HG02970 (cell line): Measurements from ENCODE around the gene BPIFA3.

ENCODE experiments used
- ATAC-seq: cut with Tn5 transposase; IDR thresholded peaks from one replicate; pipeline ENCODE4 v1.9.1; 2021; ENCODE audit warnings: mild to moderate bottlenecking, moderate library complexity, moderate number of reproducible peaks; ENCODE audit not compliant: unreplicated experiment, low FRiP score

The BPIFA3 gene

DNA sequence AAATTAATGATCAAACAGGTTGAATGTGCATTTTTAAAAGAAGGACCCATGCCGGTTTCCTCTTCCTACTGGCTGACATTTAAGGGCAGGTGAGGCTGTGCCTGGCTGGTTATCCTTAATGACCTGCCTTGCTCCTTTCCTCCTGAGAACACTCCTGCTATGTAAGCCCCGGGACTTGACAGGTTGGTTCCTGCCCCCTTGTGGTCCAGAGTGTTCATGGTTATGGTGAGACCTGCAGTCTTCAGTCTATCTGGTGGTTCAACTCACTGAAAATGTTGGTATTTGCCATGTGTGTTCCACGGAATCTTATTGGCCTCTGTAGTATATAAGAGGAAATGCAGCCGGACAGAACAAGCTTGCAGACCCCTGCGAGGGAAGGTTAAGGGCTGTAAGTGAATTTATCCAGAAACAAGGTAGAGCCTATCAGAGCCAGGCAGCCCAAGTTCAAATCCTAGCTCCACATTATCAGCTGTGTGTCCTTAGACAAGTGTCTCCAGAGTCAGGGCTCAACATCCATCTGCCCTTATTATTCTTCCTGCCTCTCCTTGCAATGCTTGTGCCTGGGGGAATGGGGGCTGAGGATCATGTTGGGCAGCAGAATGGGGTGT, 5.2 kb upstream of the BPIFA3 start:
- no peak for ATAC-seq

DNA sequence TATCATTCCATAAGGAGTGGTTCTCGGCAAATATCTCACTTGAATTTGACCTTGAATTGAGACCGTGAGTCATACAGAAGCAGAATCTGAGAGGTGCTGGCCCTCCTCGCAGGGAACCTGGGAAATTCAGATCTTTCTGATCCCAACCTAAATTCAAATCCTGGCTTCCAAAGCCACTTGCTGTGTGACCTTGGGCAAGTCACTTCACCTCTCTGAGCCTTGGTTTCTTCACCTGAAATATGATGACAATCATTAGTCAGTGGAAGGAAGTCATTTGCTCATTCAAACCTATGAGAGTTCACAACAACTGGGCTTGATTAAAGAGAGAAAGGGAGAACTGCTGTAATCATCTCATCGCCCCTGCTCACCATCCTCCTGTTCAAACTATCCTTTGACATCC, 7.2 kb downstream of the BPIFA3 start:
- ATAC-seq: no peak

DNA sequence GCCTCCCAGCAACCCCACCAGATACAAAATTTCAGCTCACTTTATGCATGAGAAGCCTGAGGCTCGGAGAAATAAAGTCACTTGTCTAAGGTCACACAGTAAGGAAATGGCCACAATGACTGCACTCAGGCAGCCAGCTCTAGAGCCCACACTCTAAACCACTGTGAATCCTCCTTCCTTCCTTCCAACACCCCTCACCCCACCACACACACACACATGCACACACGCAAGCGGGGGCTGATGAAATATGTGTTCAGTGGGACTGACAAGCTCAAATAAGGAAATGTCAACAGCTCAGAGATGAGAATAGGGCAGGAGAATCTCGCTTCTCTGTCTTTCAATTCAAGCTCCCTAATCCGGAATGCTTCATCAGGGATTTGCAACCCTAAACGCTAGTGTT, 12.7 kb downstream of the BPIFA3 start:
- ATAC-seq: no peak

DNA sequence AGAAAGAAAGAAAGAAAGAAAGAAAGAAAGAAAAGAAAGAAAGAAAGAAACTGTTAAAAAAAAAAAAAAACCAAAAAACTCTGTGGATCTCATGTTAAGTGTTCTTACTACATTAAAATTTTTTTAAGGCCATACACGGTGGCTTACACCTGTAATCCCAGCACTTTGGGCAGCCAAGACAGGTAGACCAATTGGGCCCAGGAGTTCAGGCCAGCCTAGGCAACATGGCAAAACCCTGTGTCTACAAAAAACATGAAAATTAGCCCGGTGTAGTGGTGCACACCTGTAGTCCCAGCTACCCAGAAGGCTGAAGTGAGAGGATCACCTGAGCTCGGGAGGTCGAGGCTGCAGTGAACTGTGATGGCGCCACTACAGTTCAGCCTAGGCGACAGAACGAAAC, 14.1 kb downstream of the BPIFA3 start:
- no peak for ATAC-seq

DNA sequence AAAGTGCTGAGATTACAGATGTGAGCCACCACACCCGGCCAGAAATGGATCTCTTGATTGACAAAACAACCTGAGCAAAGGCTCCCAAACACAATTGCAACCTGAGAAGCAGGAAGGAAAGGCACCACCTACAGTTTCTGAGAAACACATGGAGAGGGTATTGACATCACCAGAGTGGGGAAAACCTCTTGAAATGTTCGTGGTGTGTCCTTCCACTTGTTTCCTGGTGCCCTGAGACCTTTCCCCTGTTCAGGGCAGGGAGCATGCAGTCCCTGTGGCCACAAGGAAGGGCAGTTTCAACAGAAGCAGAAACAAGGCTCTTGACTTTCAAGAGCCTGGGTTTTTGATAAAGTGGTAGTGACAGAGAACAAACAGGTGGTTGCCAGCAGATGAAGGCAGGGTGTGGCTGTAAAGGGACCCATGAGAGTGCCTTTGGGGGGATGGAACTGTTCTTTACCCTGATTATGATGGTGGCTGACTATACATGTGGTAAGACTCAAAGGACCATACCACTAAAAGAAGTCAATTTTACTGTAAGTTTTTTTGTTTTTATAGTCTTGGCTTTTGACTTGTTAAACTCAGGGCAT, 15.4 kb downstream of the BPIFA3 start:
- ATAC-seq: no peak

DNA sequence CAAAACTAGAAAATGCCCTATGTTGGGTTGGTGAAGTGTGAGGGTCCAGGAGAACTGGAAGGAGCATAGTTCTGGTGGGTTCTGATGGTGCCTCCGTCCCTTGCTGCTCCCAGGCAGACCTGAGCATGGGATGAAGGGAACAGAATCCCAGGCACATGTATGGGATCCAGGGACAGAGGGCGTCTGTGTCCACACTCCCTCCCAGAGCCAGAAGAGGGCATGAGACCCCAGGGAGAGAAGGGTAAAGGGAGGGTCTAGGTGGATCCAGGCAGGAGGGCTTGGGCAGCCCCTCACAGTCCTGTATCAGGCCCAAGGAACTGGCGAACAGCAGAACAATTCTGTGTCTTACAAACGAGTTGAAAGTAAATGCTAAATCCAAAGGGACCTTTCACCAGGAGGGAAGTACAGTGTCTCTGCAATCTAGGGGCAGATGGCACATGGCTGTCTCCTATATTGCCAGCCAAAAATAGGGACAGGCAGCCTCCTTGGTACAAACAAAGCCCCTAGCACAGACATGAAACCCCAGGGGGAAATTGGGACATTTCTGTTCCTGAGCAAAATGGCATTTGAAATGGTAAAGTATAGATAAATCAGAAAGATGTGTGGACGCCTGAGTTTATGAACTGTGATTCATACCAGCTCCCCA, 16.1 kb downstream of the BPIFA3 start:
- no peak for ATAC-seq

DNA sequence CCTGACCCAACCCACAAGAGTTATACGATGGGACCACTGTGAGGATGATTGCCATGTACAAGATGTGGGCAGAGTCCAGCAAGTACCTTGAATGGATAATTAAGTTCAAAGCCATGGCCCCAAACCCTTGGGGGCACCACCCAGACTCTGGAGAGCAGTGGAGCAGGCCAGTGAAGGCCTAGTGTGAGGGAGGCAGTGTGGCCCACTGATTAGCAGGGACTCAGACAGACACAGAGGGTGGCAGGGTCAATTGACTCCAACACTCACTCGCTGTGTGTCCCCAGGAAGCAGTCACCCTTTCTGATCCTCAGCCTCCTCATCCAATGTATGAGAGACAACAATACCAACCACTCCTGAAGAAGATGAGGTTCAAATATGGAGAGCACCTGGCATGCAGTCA, 16.9 kb downstream of the BPIFA3 start:
- no peak for ATAC-seq

DNA sequence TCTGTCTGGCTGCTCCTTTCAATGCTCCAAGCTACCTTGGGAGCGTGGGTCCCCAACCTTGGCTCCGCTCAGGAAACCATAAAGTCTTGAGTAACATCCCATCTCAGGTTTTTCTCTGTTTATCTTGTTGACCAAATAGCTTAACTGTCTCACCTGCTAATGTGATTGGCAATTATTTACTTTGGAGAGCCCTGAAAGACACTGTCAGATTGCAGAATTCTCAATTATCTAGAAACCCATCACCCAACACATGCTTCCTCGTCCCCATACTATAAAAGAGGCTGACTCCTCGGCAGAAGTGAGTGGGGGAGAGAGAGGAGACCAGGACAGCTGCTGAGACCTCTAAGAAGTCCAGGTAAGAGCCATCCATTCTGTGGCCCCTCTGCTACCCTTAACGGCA, 18.5 kb downstream of the BPIFA3 start, which contains the start of gene BPIFA1:
BPIFA1 (plus strand) TSS at position 301 of the 400 bp plus-strand sequence. CDS start 1,716 bp downstream, outside the sequence.
- no peak for ATAC-seq

DNA sequence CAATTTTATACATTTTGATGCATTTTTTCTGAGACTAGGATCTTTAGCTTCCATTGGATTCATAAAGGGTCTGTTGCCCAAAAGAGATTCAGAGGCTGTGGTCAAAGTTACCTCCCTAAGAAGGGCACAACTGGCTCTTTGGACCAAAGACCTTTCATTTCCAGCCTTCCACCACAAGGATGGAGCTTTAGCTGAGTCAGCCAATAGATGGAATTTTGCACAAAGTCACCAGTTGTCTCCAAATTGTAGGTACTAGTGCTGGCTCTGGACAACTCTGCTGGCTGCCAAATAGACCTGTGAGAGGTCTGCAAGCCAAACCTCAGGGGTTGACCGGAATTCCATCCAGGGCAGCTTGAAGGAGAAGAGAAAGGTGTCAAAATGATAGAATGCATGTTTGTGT, 19.2 kb downstream of the BPIFA3 start:
- no peak for ATAC-seq

DNA sequence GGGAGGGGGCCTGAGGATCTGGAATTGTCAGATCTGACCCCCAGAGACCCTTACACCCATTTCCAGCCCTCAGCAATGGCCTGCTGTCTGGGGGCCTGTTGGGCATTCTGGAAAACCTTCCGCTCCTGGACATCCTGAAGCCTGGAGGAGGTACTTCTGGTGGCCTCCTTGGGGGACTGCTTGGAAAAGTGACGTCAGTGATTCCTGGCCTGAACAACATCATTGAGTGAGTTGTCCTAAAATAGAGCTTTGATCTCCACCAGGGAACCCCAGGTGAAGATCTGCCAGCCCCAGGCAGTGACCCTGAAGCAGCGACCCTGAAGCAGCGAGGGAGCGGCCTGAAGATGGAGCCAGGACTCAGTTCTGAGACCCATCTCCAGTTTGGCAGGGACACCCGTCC, 20.8 kb downstream of the BPIFA3 start:
- ATAC-seq: no peak

DNA sequence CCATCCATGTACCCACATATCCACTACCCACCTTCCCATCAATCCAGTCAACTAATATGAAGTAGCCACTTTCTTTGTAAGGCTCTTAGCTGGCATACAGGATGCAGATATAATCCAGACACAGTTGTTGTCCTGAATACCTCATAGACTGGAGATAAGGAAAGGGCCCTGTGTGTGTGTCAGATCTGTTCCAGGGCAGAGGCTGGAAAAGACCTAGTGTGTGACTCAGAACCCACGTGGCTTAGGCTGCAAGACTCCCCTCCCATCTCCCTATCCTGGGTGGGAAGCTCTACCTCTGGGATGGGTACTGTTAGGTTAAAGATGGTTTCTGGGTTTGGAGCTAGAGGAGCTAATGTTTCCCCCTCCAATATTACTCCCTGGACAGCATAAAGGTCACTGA, 22.3 kb downstream of the BPIFA3 start:
- ATAC-seq: no peak

DNA sequence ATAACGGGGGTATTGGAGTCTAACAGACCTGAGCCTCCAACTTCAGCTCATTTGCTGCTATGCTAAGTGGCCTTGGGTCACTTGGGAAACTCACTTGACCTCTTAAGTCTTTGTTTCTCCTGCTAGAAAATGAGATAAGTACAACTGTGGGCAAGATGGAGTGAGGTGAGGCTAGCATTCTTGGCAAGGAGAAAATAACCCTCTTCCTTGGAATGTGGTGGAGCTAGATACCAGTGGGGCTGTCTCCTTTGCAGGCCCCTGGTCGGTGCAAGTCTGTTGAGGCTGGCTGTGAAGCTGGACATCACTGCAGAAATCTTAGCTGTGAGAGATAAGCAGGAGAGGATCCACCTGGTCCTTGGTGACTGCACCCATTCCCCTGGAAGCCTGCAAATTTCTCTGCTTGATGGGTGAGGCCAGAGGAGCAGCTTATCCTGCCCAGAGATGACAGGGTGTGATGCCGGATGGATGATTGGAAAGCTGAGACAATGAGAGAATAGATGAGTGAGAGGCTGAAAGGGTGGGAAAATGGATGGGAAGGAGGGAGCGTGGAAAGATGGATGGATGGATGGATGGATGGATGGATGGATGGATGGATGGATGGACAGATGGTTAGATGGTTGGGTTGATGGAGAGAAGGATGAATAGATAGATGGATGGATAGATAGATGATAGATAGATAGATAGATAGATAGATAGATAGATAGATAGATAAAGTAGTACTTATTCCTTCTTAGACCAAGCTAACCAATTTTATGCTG, 23.0 kb downstream of the BPIFA3 start:
- ATAC-seq: no peak

DNA sequence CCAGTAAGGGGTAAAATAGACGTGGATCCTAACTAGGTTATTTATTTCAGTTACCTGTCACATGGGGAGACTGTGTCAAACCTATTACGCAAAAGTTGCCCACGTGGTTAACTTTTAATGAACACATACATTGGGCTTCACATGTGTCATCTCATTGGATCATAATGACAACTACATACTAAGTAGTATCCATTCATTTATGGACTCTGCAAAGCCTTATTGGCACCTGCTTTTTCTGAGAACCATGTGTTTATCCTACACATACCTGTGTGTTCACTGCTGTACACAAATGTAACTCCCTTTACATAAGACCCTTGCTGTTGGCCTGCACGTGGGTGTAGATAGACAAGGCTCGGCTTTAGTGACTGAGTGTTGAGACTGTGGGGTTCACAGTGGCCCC, 23.8 kb downstream of the BPIFA3 start:
- ATAC-seq: no peak

DNA sequence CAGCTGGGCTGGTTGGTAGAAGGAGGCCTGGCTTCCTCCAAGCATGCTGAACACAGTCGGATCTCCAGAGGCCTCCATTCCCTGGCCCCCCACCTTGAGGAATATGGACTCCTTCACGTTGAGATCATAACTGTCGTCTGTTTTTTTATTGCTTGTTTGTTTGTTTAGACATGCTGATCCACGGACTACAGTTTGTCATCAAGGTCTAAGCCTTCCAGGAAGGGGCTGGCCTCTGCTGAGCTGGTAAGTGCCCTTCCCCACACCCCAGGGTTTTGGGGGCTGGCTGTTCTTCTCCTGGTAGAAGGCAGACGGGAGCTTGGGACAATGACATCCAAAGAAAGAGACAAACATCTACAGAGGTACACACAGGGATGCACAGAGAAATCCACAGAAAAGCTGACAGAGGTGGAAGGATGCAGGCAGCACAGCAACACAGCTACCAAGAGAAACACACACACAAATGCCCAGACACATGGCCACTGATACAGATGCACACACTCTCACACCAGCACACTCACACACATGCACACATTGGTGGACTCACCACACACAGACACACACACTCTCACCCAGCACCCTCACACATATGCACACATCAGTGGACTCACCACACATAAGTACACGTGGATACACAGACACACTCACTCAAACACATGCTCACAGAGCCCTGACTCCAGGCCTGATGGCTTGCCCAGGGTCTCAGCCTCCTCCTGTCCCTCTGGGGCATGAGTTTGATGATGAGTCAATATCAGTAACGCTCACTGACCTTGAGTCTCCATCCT, 25.4 kb downstream of the BPIFA3 start:
- no peak for ATAC-seq

DNA sequence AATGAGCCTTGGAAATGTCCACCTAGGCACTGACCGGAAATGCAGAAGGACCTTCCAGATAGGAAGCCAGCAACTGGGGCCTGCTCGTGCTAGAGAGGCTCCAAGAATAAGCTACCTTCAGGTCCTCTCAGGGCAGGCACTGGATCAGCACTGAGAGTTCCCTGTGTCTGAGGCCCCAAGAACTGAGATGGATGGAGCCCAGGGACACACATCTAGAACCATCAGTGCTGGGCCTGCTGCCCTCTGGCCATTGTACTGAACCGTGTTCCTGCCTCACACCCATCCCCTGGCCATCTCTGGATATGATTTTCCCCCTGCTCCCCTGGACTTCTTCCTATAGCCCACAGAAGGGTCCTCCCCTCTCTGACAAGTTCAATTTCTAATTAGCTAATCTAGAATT, 28.9 kb downstream of the BPIFA3 start:
- no peak for ATAC-seq

DNA sequence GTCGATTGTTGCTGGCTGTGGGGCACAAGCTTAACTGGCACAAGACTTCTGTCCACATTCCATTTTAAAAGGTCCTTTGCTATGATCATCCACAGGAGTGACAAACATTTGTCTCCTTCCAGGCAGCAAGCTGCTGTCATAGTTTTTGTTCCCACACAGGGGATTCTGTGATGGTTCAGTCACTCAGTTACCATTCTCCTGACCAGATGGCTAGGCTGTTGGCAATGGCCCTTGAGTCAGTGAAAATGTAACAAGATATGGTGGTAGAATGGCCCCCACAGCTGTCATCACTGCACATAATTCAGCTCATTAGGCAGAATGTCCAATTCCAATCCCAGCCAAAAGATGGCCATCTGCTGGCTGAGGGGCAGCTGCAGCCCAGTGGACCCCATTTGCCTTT, 32.3 kb downstream of the BPIFA3 start:
- ATAC-seq: no peak

DNA sequence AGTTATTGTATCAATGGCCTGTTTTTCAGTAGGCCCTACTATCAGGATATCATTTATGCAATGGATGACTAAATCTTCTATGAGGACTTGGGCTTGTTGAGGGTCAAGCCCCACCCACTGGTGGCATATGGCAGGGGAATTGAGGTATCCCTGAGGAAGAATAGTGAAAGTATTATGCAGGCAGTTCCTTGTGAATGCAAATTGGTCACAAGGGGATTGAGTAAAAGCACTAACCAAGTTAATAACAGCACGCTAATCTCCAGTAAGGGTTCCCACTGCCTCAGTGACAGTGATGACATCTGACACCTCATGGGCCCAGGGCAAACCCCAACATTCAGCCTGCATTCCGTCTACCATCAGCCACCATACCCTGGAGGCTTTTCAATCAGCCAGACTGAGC, 33.5 kb downstream of the BPIFA3 start:
- ATAC-seq: no peak

DNA sequence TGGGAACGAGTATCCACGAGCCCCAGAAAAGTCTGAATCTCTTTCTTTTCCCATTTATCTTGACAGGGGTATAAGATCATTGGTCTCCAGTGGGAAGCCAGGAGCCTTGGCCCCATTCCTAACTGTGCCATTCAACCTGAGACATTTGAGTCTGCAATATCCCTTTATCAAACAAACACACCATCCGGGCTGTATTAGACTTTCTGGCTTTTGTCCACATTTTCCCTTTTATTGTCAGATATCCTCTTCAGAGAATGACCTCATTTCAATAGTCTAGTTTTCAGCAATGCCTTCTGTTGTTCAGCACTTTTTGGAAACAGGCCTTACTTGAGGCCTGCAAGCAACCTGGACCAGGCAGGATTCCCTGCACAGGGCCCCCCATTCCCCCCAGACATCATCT, 34.3 kb downstream of the BPIFA3 start:
- ATAC-seq: no peak

DNA sequence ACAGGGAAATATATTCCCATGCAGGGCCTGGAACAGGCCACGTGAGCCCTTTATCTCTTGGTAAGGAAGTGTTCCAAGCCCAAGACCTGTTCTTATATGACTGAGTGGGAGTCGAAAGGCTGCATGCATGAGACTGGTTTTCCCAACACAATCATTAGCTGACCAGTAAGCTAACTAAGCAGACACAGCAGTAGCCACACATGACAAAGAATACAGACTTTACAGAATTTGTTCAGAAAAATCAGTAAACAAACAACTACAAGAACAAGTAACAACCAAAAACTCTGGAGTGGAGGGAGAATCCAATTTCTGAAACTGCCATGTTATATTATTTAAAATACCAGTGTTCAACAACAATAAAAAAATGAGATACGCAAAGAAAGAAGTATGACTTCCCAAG, 35.3 kb downstream of the BPIFA3 start:
- ATAC-seq: no peak

DNA sequence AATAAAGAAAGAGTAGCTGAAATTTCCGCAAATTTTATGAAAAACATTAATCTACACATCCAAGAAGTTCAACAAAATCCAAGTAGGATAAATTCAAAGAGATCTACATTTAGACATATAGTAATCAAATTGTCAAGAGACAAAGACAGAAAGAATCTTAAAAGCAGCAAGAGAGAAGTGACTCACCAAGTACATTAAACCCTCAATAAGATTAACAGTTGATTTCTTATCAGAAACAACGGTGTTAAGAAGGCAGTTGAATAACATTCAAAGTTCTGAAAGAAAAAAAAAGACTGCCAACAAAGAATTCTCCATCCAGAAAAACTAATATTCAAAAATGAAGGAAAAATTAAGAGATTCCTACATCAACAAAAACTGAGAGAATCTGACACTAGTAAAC, 37.9 kb downstream of the BPIFA3 start:
- no peak for ATAC-seq

DNA sequence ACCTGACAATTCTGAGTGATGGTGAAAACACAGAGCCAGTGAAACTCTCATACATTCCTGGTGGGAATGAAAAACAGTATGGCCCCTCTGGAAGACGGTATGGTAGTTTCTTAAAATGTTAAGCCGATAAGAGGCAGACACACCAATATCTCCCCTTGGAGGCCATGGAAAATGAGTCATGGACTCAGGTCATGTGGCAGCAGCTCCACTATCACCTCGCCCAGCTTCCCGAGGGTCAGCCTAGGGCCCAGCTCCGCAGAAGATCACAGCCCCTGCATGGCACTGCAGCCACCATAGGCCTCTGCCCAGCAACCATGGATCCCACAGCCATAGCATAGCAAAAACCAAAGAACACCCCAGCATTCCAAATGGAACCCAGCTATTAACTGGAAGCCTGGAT, 40.1 kb downstream of the BPIFA3 start:
- ATAC-seq: no peak
